ENCODE results near the gene EFNB2. TPM values are rescaled to one million over a fixed set of nuclear protein-coding genes. Genes with fewer than 3 reads are reported as not detected.
A peak's percentile ranks its signal among the peaks of the same experiment; 100 is the strongest.

Gene EFNB2
- total and polyA plus RNA-seq, 2 of the 8 experiments (the other 6 are each of a cell fraction or from before 2014, with no cell fraction given) = 8.2 to 12.0 TPM

DNA sequence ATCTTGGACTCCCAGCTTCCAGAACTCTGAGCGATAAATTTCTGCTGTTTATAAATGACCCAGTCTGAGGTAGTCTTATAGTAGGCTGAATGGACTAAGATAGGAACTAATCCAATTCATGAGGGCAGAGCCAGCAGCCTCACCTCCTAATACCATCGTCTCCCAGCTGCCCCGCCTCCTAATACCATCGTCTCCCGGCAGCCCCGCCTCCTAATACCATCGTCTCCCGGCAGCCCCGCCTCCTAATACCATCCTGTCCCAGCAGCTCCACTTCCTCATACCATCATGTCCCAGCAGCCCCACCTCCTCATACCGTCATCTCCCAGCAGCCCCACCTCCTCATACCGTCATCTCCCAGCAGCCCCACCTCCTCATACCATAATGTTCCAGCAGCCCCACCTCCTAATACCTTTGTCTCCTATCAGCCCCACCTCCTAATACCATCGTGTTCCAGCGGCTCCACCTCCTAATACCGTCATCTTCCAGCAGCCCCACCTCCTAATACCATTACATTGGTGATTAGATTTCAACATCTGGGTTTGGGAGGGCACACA is 34.9 kb upstream of the EFNB2 start:
- H3K4me2 ChIP-seq (ENCODE audit: insufficient read depth in 1 of 2, low read depth in 2 of 2, low read length in 2 of 2) = peak overlapping the region in 1 of 2 experiments; percentile 26; a peak in 2 of 4 replicates
- no peak overlapping the region for H2BK15ac ChIP-seq (ENCODE audit: low read length)
- H3K18ac ChIP-seq (ENCODE audit: extremely low read depth, low read length) = no peak overlapping the region
- ChIA-PET CTCF (ENCODE audit: partially characterized antibody) (interaction anchor here (1.2 kb wide), 1 partner anchor 15 kb away, joined by 3 read pairs; no protein-coding TSS in a partner anchor), POLR2A (ENCODE audit: partially characterized antibody) (interaction anchor here (1.4 kb wide), 1 partner anchor 35 kb away, joined by 5 read pairs; the partner anchor contains the start of gene EFNB2)
- H4K8ac ChIP-seq (ENCODE audit: extremely low read depth, insufficient read depth, low read length) = no peak overlapping the region
- no peaks in the 10 kb centered on the region for H3K36me3 ChIP-seq (ENCODE audit: control insufficient read depth in 2 of 4, insufficient read depth in 4 of 4, low read length in 3 of 4)
- peaks cover 25 to 36% of the 10 kb centered on the region in 2 experiments for H3K79me2 ChIP-seq (ENCODE audit: control insufficient read depth in 1 of 2, insufficient read depth in 2 of 2, low read length in 2 of 2)
- H4K20me1 ChIP-seq (replicated peaks in 1 of 2; ENCODE audit: control insufficient read depth in 1 of 2, insufficient read depth in 2 of 2, low read length in 2 of 2) = peaks cover 13 to 15% of the 10 kb centered on the region in 2 experiments
- H2BK12ac ChIP-seq (ENCODE audit: low read depth, low read length) = no peak overlapping the region
- peaks cover 0 to 9% (median 5%) of the 10 kb centered on the region in 4 experiments; a peak in 4 of 7 replicates for H3K4me1 ChIP-seq (replicated peaks in 1 of 4; ENCODE audit: control insufficient read depth in 3 of 4, insufficient read depth in 4 of 4, low read length in 3 of 4)
- peak; percentile 69 to 73 for DNase-seq (ENCODE audit: low read depth in 1 of 2, low spot score in 2 of 2)
- no peak overlapping the region for H2BK120ac ChIP-seq (replicated peaks; ENCODE audit: low read depth, low read length)
- no peak overlapping the region for H3K9ac ChIP-seq (replicated peaks in 1 of 4; ENCODE audit: extremely low read depth in 1 of 4, low read depth in 3 of 4, low read length in 3 of 4)
- no peak overlapping the region for H4K5ac ChIP-seq (ENCODE audit: insufficient read length, low read depth, low read length)
- H3K27ac ChIP-seq (ENCODE audit: low read depth, low read length) = no peak overlapping the region
- H3K27me3 ChIP-seq (replicated peaks in 1 of 4; ENCODE audit: control insufficient read depth in 3 of 4, extremely low read depth in 1 of 4, insufficient read depth in 3 of 4, low read length in 3 of 4) = no peaks in the 10 kb centered on the region
- no peak overlapping the region for H4K91ac ChIP-seq (replicated peaks; ENCODE audit: insufficient read length, low read length)
- H2BK20ac ChIP-seq (ENCODE audit: low read length) = no peak overlapping the region
- peak; percentile 81 for TF ChIP-seq CREB1 (IDR thresholded peaks at IDR 0.05)
- 0 out of 2 replicates have a peak, but pooled peaks have one; percentile 19 for TF ChIP-seq SP1 (IDR thresholded peaks at IDR 0.05; ENCODE audit: low read depth, low read length)
- TF ChIP-seq FOSL1 (IDR thresholded peaks at IDR 0.05; ENCODE audit: insufficient read depth, low read depth, low read length) = no peak
- no peak for TF ChIP-seq SIRT6 (IDR thresholded peaks at IDR 0.05; ENCODE audit: low read length)
- no peak overlapping the region for H3K4ac ChIP-seq (replicated peaks; ENCODE audit: insufficient read length, low read depth, low read length)
- no peaks in the 10 kb centered on the region for H3K79me1 ChIP-seq (ENCODE audit: low read depth, low read length)
- H3K23ac ChIP-seq (ENCODE audit: insufficient read length) = no peak overlapping the region
- FAIRE-seq = peak; percentile 86
- H3K23me2 ChIP-seq (ENCODE audit: low read depth, low read length) = peaks cover 2% of the 10 kb centered on the region
- H3K4me3 ChIP-seq (ENCODE audit: extremely low read depth in 1 of 4, insufficient read depth in 2 of 4, low read depth in 3 of 4, low read length in 4 of 4) = peak overlapping the region in 1 of 4 experiments; percentile 44; a peak in 1 of 8 replicates
- H2AFZ ChIP-seq (ENCODE audit: low read length) = peak overlapping the region; percentile 6; the same call in 1 of the 2 replicates
- WGBS, 2 experiments (ENCODE audit: extremely low coverage in 1 of 2, insufficient coverage in 1 of 2, insufficient read length in 1 of 2, insufficient replicate concordance in 2 of 2, low coverage in 1 of 2, low lambda C conversion rate in 2 of 2, missing lambda C conversion rate in 1 of 2) = 9% methylated on average over 14 of the region's 14 CpGs; no CpG with 5 or more reads in 1 of the 2 experiments
- H3K56ac ChIP-seq (replicated peaks; ENCODE audit: insufficient read length, low read depth, low read length) = no peak overlapping the region
- H2AK5ac ChIP-seq (ENCODE audit: low read depth, low read length) = no peak overlapping the region
- no peak overlapping the region for H2BK5ac ChIP-seq (ENCODE audit: low read depth, low read length)
- H3K9me3 ChIP-seq (ENCODE audit: insufficient read depth in 2 of 2, low read depth in 1 of 2, low read length in 1 of 2) = no peaks in the 10 kb centered on the region
- no peak overlapping the region for H3K14ac ChIP-seq (ENCODE audit: insufficient read length)

Data from H1 (cell line).